ENCODE measurements around the gene ADAM19.

ADAM19 gene

GRCh38 chr5:157481666-157482065 lies 93.9 kb downstream of the ADAM19 start:
- no peak for DNase-seq

DNA sequence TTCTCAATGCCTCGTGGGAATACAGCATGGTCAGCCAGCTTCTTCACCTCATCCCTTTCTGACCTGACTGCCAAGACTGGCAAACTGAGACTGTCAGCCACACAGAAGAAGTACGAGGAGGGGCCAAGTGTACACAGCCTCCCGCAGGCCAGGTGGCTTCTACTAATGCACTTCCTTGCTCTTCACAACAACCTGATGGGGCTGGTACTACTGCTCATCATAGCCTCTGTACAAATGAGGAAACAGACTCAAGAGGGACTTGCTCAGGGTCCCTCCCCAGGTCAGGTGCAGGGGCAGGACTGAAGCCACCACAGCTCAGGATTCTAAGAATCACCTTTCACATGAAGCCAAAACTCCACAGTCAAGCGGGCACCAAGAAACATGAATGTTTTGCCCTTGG lies 94.3 kb downstream of the ADAM19 start:
- no peak for DNase-seq

DNA sequence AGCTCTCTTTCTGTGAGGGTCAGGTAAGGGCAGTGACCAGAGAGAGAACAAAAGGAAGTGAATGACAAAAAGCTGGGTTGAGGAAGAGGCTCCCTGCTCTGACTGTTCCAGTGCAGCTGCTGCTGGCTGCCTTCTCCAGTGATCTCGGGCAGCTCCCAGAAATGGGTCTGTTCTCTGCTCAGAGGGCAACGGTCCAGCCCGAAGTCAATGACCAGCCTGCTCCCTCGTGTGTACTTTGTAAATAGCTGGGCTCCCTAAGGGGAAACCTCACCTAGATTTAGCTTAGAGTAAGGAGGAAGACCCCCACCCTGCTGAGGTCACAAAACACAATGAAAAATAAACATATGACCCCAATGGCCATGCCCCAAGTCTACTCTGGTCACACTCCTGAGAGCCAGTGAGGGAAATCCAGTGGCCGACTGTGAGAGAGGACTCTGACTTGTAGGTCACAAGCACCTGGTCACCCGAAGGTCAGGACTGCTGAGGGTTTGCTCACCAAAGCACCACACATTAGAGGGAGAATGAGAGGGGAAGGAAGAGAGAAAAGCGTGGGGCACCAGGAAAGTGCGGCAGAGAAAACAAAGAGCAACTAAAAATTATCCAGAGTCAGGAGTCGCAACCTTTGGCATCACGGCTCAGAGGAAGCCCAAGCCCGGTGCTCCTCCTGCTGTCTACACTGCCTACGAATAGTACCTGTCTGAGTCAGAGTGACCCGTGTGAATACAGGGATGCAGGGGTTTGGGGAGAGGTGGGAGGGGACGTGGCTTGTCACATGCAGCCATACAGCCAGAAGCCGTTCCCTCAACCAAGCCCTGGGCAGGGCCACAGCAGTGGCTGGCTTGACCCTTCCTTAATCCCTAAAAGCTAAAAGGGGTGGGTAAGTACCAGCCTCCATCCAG lies 95.7 kb downstream of the ADAM19 start:
- no peak for DNase-seq

- no peak for DNase-seq
These were observed 96.4 kb downstream of the ADAM19 start for GRCh38 chr5:157479166-157479565.

DNA sequence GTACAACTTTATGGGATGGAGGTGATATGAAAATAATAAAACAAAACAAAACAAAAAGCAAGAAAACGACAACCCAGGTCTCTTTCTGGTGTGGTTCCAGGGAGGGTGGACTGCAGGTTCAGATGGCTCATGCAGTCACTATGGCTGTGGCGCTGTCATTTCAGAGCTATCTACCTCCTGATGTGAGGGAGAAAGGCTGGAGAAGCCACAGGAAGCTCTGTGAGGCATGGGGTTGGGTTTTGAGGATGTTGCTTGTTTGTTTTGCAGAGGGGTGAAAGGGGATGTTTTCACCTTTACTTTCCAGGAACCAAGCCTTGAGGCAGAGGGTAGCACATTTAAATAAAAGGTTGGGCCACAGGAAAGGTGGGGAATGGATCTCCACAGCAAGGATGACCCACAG lies 96.8 kb downstream of the ADAM19 start:
- no peak for DNase-seq

DNA sequence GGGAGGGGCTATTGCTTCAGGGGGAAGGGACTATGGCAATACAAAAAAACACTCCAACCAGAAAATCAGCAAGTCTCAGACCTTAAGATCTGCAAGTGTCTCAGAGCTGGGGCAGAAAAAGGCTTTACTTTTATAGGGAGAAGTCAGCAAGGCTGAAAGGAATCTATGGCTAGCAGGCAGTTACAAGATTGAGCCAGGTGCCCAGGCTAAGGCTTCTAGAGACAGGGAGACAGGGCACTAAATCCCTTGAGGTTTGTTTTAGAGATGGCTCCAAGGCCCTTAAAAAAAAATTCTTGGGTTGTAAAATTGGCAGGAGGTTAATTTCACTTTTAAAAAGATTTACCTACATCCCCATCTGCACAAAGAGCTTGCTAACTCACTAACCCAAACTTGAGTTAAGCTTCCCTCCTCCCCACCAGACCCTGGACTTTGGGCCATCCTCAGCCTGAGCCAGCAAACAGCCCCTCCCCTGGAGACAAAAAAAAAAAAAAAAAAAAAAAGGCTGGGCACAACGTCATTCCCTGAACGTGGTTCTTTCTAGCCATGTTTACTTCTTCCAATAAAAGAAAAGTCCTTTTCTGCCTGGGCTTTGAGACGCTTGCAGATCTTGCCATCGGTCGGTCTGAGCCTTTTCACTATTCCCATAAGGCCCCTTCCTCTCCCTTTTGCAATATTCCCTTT lies 97.6 kb downstream of the ADAM19 start:
- DNase-seq, result no peak

DNA sequence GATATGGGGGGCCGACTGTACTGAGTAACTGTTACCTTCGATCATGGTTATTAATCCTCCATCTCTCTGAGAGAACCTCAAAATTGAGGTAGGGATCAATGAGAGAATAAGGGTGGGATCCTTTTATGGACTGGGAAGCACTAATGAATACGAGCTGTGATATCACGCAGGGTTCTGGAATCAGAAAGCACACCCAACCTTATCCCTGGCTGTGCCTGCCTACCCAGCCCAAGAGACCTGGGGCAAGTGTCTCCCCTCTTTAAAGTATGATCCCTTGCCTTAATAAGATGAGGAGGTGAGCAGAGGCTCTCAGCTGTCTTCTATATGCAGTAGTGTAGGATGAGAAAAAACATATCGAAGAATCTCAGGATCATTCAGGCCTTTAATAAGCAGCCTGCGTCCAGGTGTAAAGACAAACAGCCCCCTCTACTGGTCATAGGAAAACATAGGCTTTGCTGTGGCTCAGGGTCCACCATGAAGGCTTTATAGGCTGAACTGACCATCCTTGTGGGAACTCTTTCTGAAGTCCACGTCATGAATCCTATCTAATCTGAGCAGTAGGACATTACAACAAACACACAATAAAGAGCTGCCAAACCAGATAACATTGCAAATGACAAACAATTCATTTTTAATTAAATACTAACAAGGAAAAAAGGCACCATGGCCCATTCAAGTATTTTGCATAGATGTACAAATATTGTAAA lies 98.7 kb downstream of the ADAM19 start:
- peak; percentile 52 for DNase-seq

- no peak for DNase-seq
These were observed 100.1 kb downstream of the ADAM19 start for GRCh38 chr5:157475432-157475831.

DNA sequence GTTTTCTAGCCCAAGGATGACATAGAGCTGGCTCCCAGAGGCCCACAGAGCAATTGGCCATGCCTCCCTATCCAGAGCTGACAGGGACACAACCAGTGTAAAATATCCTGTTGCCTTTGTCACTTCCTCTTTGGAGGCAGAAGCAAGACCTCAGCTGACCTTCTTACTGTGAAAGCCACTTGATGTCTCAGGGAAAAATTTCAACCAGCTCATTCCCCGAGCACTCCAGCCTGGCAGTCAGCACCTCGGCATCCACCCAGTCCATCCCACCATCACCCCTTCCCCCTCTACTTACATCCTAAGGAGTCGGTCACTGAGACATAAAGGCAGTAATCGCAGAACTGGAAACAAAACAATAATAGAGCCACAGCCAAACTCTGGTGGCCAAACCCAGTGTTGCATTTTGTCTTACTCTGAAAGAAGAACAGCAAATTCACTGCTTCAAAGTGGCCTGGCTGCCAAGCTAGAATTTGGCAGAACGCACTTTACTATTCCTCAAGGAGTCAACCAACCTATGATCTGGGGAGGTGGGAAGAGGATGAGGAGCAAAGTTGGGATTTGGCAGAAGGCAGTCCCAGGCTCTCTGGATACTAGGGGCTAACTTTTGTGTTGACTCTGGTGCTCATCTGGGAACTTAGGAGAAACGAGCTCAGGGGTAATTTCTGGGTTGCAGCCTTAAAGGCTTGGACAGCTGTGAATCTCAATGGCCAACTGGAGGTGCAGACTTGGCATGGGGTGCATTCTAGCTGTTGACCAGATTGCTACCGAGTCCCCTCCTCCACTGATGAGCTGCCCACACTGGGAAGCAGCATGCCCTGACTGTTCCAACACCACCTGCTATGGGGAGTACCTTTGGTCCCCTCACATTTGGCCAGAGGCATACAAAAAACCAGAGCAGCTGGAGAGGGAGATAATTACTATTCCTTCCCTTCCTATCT lies 101.9 kb downstream of the ADAM19 start:
- no peak for DNase-seq

DNA sequence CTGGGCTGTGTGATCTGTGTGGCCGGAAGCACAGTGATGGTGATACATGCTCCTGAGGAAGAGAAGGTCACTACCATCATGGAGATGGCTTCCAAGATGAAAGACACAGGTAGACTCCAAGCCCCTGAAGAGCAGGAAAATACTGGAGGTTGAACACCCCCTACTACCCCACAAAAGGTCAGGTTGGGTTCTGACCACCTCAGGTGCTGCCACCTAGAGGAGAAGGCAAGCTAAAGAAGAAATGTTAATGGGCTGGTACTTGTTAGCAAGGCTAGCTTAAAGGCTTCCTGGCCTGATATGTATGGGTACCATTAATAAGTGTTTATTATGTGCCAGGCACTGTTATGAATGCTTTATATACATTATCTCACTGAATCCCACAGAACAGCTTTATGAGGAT lies 103.9 kb downstream of the ADAM19 start:
- DNase-seq, result no peak

GRCh38 chr5:157470631-157471030 lies 104.9 kb downstream of the ADAM19 start:
- DNase-seq, result no peak

DNA sequence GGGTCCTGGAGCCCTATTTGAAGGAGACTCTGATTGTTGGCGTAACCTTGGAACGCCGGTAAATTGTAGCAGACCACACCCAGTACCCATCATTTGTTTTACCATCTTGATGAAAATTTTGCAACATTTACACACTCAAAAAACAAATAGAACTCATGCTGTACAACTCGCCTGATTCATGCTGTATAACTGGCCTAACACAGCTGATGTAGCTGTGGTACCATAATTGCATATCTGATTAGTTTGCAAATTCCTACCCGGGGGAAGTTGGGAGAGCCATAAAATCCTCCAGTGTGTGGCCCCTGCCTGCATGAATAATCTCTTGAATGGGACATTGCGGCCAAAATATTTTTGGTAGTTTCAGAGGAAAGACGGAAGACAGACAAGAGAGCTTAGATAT lies 105.9 kb downstream of the ADAM19 start:
- no peak for DNase-seq

GRCh38 chr5:157469073-157469472 lies 106.5 kb downstream of the ADAM19 start:
- DNase-seq, result no peak

GRCh38 chr5:157468293-157468965 lies 107.1 kb downstream of the ADAM19 start:
- no peak for DNase-seq

GRCh38 chr5:157464519-157465171 lies 110.9 kb downstream of the ADAM19 start:
- no peak for DNase-seq

GRCh38 chr5:157463621-157464518 lies 111.7 kb downstream of the ADAM19 start:
- DNase-seq, result no peak

DNA sequence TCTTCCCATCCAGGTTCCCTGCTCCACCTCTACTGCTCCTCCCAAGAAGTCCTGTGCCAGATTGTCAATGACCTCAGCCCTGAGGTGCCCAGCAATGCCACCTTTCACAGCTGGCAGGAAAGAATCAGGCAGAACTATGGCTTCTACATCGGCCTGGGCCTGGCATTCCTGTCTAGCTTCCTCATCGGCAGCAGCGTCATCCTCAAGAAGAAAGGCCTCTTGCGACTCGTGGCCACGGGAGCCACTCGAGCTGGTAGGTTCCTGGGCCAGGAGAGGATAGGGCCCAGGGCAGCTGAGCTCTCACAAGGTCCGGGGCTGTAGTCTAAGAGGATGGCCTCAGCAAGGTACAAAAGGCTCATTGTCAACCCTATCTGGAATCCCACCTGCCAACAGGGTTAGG lies 112.5 kb downstream of the ADAM19 start:
- no peak for DNase-seq

- DNase-seq, result no peak
These were observed 114.4 kb downstream of the ADAM19 start for GRCh38 chr5:157460921-157461792.
